SK-N-MC (cell line): Measurements from ENCODE around the gene SMC5.

ENCODE experiments used
- EZH2 ChIP-seq: fragments of 200-600 bp; sonication (generic); IDR thresholded peaks from one replicate; pipeline ENCODE4 v1.6.1; 2017; ENCODE audit warnings: antibody characterized with exemption
- POLR2AphosphoS5 ChIP-seq: IDR thresholded peaks from 2 replicates; pipeline ENCODE4 v1.6.1; 2012; ENCODE audit warnings: mild to moderate bottlenecking, low read depth, low read length, borderline replicate concordance

GRCh38 chr9:70250221-70250620, 8.6 kb upstream of the SMC5 start:
- TF ChIP-seq EZH2 = no peak
- no peak for TF ChIP-seq POLR2AphosphoS5
